Mesodermal cell (in vitro differentiated cells): ENCODE measurements around the gene LMBR1.
A peak's percentile ranks its signal among the peaks of the same experiment; 100 is the strongest.
"Not testable (repeated sequence)": the region's sequence is repeated elsewhere in the genome, so short reads cannot be mapped to it uniquely, and the experiment has no call there.

Source experiments
- H3K27ac ChIP-seq: 2 replicates; pipeline ENCODE4 v1.7.0; 2013; ENCODE audit warnings: mild to moderate bottlenecking, low read depth, low read length, moderate library complexity; ENCODE audit not compliant: severe bottlenecking
- H3K36me3 ChIP-seq: 2 replicates; pipeline ENCODE4 v1.7.1; 2013; ENCODE audit warnings: mild to moderate bottlenecking, low read length, moderate library complexity; ENCODE audit not compliant: control insufficient read depth, insufficient read depth
- H3K4me1 ChIP-seq: one replicate; pipeline ENCODE4 v1.7.1; 2013; ENCODE audit warnings: mild to moderate bottlenecking, low read length; ENCODE audit not compliant: insufficient read depth, control insufficient read depth, poor library complexity, severe bottlenecking
- H3K4me3 ChIP-seq: 2 replicates; pipeline ENCODE4 v1.7.0; 2013; ENCODE audit warnings: low read length, control low read depth, mild to moderate bottlenecking; ENCODE audit not compliant: insufficient read depth, poor library complexity, severe bottlenecking; ENCODE audit errors: extremely low read depth
- H3K9me3 ChIP-seq: 2 replicates; pipeline ENCODE4 v1.7.1; 2013; ENCODE audit warnings: mild to moderate bottlenecking, low read length, moderate library complexity; ENCODE audit not compliant: control insufficient read depth
- WGBS, 2 experiments: methylation state at CpG; one replicate each; pipeline ENCODE4 v1.1.5; 2013; ENCODE audit warnings: missing lambda C conversion rate in 2 of 2; ENCODE audit not compliant: insufficient coverage in 2 of 2; 5-methylcytosine and 5-hydroxymethylcytosine counted together

LMBR1 gene

GRCh38 chr7:156640257-156640948, 252.6 kb downstream of the LMBR1 start, which contains the start of gene RNF32:
Gene RNF32, plus strand, starts transcription at chr7:156640774. Its CDS starts 3,104 bp downstream, at chr7:156643878.
- Histone ChIP-seq H3K36me3 (no peaks in the 10 kb centered on the region), H3K4me1 (no peaks in the 10 kb centered on the region), H3K4me3 (peak within 1 kb of the TSS; percentile 62), H3K9me3 (no peaks in the 10 kb centered on the region), H3K27ac (peak within 1 kb of the TSS; percentile 52)
- WGBS, 2 experiments = 24 to 37% methylated on average over 43 to 69 of the region's 85 CpGs

GRCh38 chr7:156639426-156640256, 253.3 kb downstream of the LMBR1 start:
- H3K4me1 ChIP-seq = no peaks in the 10 kb centered on the region
- no peaks in the 10 kb centered on the region for H3K36me3 ChIP-seq
- H3K4me3 ChIP-seq = peak overlapping the region; percentile 62
- no peak overlapping the region for H3K27ac ChIP-seq
- WGBS, 2 experiments = 95 to 96% methylated on average over 51 to 52 of the region's 52 CpGs
- no peaks in the 10 kb centered on the region for H3K9me3 ChIP-seq

GRCh38 chr7:156638443-156639077, 254.4 kb downstream of the LMBR1 start:
- no peaks in the 10 kb centered on the region for H3K9me3 ChIP-seq
- no peaks in the 10 kb centered on the region for H3K4me1 ChIP-seq
- no peak overlapping the region for H3K27ac ChIP-seq
- no peaks in the 10 kb centered on the region for H3K36me3 ChIP-seq
- no peak overlapping the region for H3K4me3 ChIP-seq
- WGBS, 2 experiments = 89 to 94% methylated on average over 3 to 5 of the region's 8 CpGs

GRCh38 chr7:156637093-156637492, 255.9 kb downstream of the LMBR1 start:
- H3K36me3 ChIP-seq, H3K4me1 ChIP-seq, H3K9me3 ChIP-seq, H3K4me3 ChIP-seq, H3K27ac ChIP-seq: not testable (repeated sequence)
- WGBS, 2 experiments = 90 to 100% methylated on average over 2 to 3 of the region's 7 CpGs

DNA sequence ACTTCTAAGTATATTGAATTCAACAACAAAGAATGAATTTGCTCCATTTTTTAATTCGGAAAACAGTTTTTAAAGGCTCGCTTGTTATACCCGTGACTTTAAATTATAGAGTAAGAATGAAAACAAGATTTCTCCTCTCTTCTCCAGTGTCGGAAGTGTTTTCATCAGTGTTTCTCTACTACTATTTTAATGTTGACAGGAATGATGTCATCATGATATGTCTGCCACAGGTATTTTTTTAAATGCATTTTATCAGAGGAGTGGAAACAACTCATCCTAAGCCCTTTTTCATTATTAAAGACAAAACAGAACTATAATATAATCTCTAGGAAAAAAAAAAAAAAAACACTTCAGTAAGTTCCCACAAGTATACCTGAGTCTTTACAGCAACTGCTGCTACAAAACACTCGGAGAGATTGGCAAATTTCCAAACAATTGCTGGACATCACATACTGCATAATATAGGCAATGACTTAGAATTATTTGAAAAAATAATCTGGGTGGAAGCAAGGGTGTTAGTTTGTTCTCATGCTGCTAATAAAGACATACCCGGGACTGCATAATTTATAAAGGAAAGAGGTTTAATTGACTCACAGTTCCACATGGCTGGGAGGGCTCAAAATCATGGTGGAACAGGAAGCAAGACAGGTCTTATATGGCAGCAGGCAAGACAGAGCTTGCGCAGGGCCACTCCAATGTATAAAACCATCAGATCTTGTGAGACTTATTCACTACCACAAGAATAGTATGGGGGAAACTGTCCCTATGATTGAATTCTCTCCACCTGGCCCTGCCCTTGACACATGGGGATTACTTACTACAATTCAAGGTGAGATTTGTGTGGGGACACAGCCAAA, 257.2 kb downstream of the LMBR1 start:
- H3K27ac ChIP-seq = no peak overlapping the region
- H3K4me3 ChIP-seq = no peak overlapping the region
- no peaks in the 10 kb centered on the region for H3K9me3 ChIP-seq
- H3K4me1 ChIP-seq = no peaks in the 10 kb centered on the region
- no peaks in the 10 kb centered on the region for H3K36me3 ChIP-seq
- 74 to 93% methylated on average over 1 to 2 of the region's 7 CpGs for WGBS, 2 experiments

DNA sequence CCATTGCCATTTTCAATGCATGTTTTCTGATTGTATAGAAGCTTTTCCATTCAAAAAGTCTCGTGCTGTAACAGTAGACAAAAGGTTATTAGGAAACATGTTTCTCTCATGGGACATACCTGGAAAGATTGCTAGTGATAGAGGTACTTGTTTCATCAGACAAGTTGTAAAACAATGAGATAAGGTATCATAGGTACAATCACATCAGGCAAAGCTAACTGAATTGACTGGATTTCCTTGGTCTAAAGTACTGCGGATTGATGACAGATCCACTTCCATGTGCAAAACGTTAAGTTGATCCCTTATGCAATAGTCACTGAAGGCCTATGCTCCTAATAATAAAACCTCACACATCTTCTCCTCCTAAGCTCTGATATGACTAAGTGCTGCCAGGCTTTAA, 258.9 kb downstream of the LMBR1 start:
- Histone ChIP-seq H3K9me3 (no peaks in the 10 kb centered on the region), H3K4me3 (no peak overlapping the region), H3K36me3 (no peaks in the 10 kb centered on the region), H3K27ac (no peak overlapping the region), H3K4me1 (no peaks in the 10 kb centered on the region)
- 78 to 86% methylated on average over 3 of the region's 3 CpGs for WGBS, 2 experiments

DNA sequence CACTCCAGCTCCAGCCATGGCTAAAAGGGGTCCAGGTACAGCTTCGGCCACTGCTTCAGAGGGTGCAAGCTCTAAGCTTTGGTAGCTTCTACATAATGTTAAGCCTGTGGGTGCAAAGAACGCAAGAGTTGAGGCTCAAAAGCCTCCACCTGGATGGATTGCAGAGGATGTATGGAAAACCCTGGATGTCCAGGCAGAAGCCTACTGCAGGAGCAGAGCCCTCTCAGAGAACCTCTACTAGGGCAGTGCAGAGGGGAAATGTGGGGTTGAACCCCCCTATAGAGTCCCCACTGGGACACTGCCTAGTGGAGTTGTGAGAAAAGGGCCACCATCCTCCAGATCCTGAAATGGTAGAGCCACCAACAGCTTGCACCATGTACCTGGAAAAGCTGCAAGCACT, 263.1 kb downstream of the LMBR1 start:
- Histone ChIP-seq H3K9me3 (no peaks in the 10 kb centered on the region), H3K36me3 (no peaks in the 10 kb centered on the region), H3K27ac (no peak overlapping the region), H3K4me1 (no peaks in the 10 kb centered on the region), H3K4me3 (no peak overlapping the region)
- WGBS, 2 experiments = 83 to 90% methylated on average over 2 of the region's 2 CpGs

DNA sequence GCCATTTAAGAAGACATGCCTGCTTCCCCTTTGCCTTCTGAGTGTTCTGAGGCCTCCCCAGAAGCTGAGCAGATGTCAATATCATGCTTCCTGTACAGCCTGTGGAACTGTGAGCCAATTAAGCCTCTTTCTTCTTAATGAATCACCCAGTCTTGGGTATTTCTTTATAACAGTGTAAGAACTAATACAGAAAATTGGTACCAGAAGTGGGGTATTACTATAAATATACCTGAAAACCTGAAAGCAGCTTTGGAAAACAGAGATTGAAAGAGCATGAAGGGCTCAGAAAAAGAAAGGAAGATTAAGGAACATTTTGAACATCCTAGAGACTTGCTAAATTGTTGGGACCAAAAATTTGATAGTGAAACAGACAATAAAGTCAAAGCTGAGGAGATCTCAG, 264.4 kb downstream of the LMBR1 start:
- Histone ChIP-seq H3K36me3 (no peaks in the 10 kb centered on the region), H3K27ac (no peak overlapping the region), H3K4me3 (no peak overlapping the region), H3K9me3 (no peaks in the 10 kb centered on the region), H3K4me1 (no peaks in the 10 kb centered on the region)
